HepG2 (cell line): ENCODE measurements around the gene GDE1. TPM values are rescaled to one million over a fixed set of nuclear protein-coding genes. Genes with fewer than 3 reads are reported as not detected.

ENCODE experiments used
- ADNP ChIP-seq: sonication (generic); formaldehyde crosslinking; IDR thresholded peaks from 2 replicates; pipeline ENCODE4 v1.4.0; 2020; ENCODE audit warnings: missing genetic modification reagents
- BATF2 ChIP-seq: sonication (generic); formaldehyde crosslinking; IDR thresholded peaks from 2 replicates; pipeline ENCODE4 v1.8.0; 2022; ENCODE audit warnings: mild to moderate bottlenecking, missing genetic modification reagents, moderate library complexity
- DPF2 ChIP-seq: sonication (generic); formaldehyde crosslinking; IDR thresholded peaks from 2 replicates; pipeline ENCODE4 v1.4.0; 2020; ENCODE audit warnings: mild to moderate bottlenecking, low read depth, missing genetic modification reagents, borderline replicate concordance
- ELF4 ChIP-seq: sonication (generic); formaldehyde crosslinking; IDR thresholded peaks from 2 replicates; pipeline ENCODE4 v1.5.0; 2020; ENCODE audit warnings: missing genetic modification reagents, mild to moderate bottlenecking, moderate library complexity, borderline replicate concordance
- FOXA1 ChIP-seq, 2 experiments: fragments of 450-650 bp in 1 of 2; sonication (generic) in 1 of 2; formaldehyde crosslinking in 1 of 2; IDR thresholded peaks; 2 replicates each; pipeline versions ENCODE4 v1.4.0 to v1.6.1; 2016 to 2020; ENCODE audit warnings: missing genetic modification reagents in 1 of 2
- FOXO1 ChIP-seq: sonication (generic); formaldehyde crosslinking; IDR thresholded peaks from 2 replicates; pipeline ENCODE4 v1.4.0; 2020; ENCODE audit warnings: missing genetic modification reagents
- HCFC1 ChIP-seq: fragments of 150-350 bp; IDR thresholded peaks from 2 replicates; pipeline ENCODE4 v1.6.1; 2014; ENCODE audit warnings: low read depth, low read length
- HNF4A ChIP-seq: sonication (generic); formaldehyde crosslinking; IDR thresholded peaks from 2 replicates; pipeline ENCODE4 v1.4.0; 2020; ENCODE audit warnings: missing genetic modification reagents
- NFYB ChIP-seq: sonication (generic); formaldehyde crosslinking; IDR thresholded peaks from 2 replicates; pipeline ENCODE4 v1.4.0; 2020; ENCODE audit warnings: missing genetic modification reagents
- NR1H2 ChIP-seq: sonication (generic); formaldehyde crosslinking; IDR thresholded peaks from 2 replicates; pipeline ENCODE4 v1.8.1; 2022; ENCODE audit warnings: low read depth, missing genetic modification reagents, borderline replicate concordance
- RNF2 ChIP-seq: fragments of 450-650 bp; conservative IDR thresholded peaks from 2 replicates; pipeline ENCODE4 v1.6.1; 2016; ENCODE audit warnings: low read depth
- SP5 ChIP-seq: IDR thresholded peaks from 2 replicates; pipeline ENCODE4 v1.6.1; 2016; ENCODE audit warnings: low read depth, borderline replicate concordance
- TIGD3 ChIP-seq: sonication (generic); formaldehyde crosslinking; IDR thresholded peaks from 2 replicates; pipeline ENCODE4 v1.5.1; 2020; ENCODE audit warnings: mild to moderate bottlenecking, missing genetic modification reagents, borderline replicate concordance
- ZBTB21 ChIP-seq: sonication (generic); formaldehyde crosslinking; IDR thresholded peaks from 2 replicates; pipeline ENCODE4 v1.4.0; 2020; ENCODE audit warnings: missing genetic modification reagents
- ZFP82 ChIP-seq: sonication (generic); formaldehyde crosslinking; IDR thresholded peaks from 2 replicates; pipeline ENCODE4 v1.5.1; 2020; ENCODE audit warnings: mild to moderate bottlenecking, missing genetic modification reagents, borderline replicate concordance
- ZNF235 ChIP-seq: sonication (generic); formaldehyde crosslinking; IDR thresholded peaks from 2 replicates; pipeline ENCODE4 v1.8.1; 2023; ENCODE audit warnings: mild to moderate bottlenecking, missing genetic modification reagents, borderline replicate concordance
- ZNF24 ChIP-seq: fragments of 450-650 bp; IDR thresholded peaks from 2 replicates; pipeline ENCODE4 v1.6.1; 2017; ENCODE audit warnings: antibody characterized with exemption, mild to moderate bottlenecking
- ZNF264 ChIP-seq: sonication (generic); formaldehyde crosslinking; IDR thresholded peaks from 2 replicates; pipeline ENCODE4 v1.4.0; 2020; ENCODE audit warnings: missing genetic modification reagents
- ZNF3 ChIP-seq: IDR thresholded peaks from 2 replicates; pipeline ENCODE4 v1.7.0; 2017; ENCODE audit warnings: inconsistent platforms
- ZNF382 ChIP-seq: sonication (generic); formaldehyde crosslinking; IDR thresholded peaks from 2 replicates; pipeline ENCODE4 v1.5.0; 2020; ENCODE audit warnings: missing genetic modification reagents, mild to moderate bottlenecking, borderline replicate concordance
- ZNF512B ChIP-seq: sonication (generic); formaldehyde crosslinking; IDR thresholded peaks from 2 replicates; pipeline ENCODE4 v1.5.1; 2020; ENCODE audit warnings: missing genetic modification reagents, mild to moderate bottlenecking, borderline replicate concordance
- ZNF530 ChIP-seq: sonication (generic); formaldehyde crosslinking; IDR thresholded peaks from 2 replicates; pipeline ENCODE4 v1.5.0; 2020; ENCODE audit warnings: low read depth, mild to moderate bottlenecking, missing genetic modification reagents
- ZNF749 ChIP-seq: sonication (generic); formaldehyde crosslinking; IDR thresholded peaks from 2 replicates; pipeline ENCODE4 v1.8.0; 2022; ENCODE audit warnings: mild to moderate bottlenecking, missing genetic modification reagents, moderate library complexity, borderline replicate concordance
- ZNF772 ChIP-seq: sonication (generic); formaldehyde crosslinking; IDR thresholded peaks from 2 replicates; pipeline ENCODE4 v1.5.0; 2020; ENCODE audit warnings: mild to moderate bottlenecking, missing genetic modification reagents
- polyA plus RNA-seq, 8 experiments: library from polyadenylated mRNA; depleted of rRNA in 3 of 8; stranded (reverse) in 7 of 8; unstranded in 1 of 8; fragments of >200 nt; fragmentation: Illumina TruSeq in 4 of 8; extraction: Trizol in 4 of 8; gene quantifications; 2 replicates each; pipeline versions ENCODE4 v1.2.1 to v1.2.3, GENCODE V29; 2011 to 2016; ENCODE audit warnings: low read depth in 4 of 8, missing spikeins in 1 of 8, mixed read lengths in 1 of 8; ENCODE audit not compliant: insufficient read depth in 1 of 8
- total RNA-seq, 5 experiments: library from RNA; depleted of rRNA; stranded (reverse); fragments of >200 nt; fragmentation: Illumina TruSeq; extraction: Trizol; gene quantifications; 2 replicates each; pipeline ENCODE4 v1.2.3, GENCODE V29; 2016; ENCODE audit warnings: low read depth in 1 of 5

Gene GDE1
- total and polyA plus RNA-seq, 2 of the 13 experiments (the other 11 are each of a cell fraction or from before 2014, with no cell fraction given), result 35.9 to 59.0 TPM

GRCh38 chr16:19542138-19542821 lies 20.4 kb upstream of the GDE1 start (continued):
- TF ChIP-seq ZFP82 (CRISPR knock-in tag), result no peak
- TF ChIP-seq BATF2 (CRISPR knock-in tag), result no peak
- no peak for TF ChIP-seq ELF4 (CRISPR knock-in tag)
- peak; percentile 70; the same call in 1 of the 2 replicates for TF ChIP-seq ZNF749 (CRISPR knock-in tag)
- peak; percentile 58; the same call in 1 of the 2 replicates for TF ChIP-seq ZNF264 (CRISPR knock-in tag)
- no peak for TF ChIP-seq ZNF3
- TF ChIP-seq NR1H2 (CRISPR knock-in tag), result no peak
- peak; percentile 92 for TF ChIP-seq FOXO1 (CRISPR knock-in tag)
- peak; percentile 59; the same call in 1 of the 2 replicates for TF ChIP-seq ZNF772 (CRISPR knock-in tag)
- peak; percentile 73 for TF ChIP-seq SP5 (CRISPR knock-in tag)
- TF ChIP-seq ZNF235, result no peak
- TF ChIP-seq HCFC1, result no peak
- TF ChIP-seq TIGD3 (CRISPR knock-in tag), result no peak
- TF ChIP-seq ZNF530, result no peak
- no peak for TF ChIP-seq FOXA1 (IDR thresholded peaks at IDR 0.05)
- TF ChIP-seq FOXA1 (CRISPR knock-in tag; IDR thresholded peaks at IDR 0.05), result peak; percentile 37; the same call in 1 of the 2 replicates
- peak; percentile 92 for TF ChIP-seq HNF4A (CRISPR knock-in tag)
- peak; percentile 24; the same call in 1 of the 2 replicates for TF ChIP-seq ZBTB21
- no peak for TF ChIP-seq ADNP (CRISPR knock-in tag)
- TF ChIP-seq NFYB (CRISPR knock-in tag), result 0 out of 2 replicates have a peak, but pooled peaks have one; percentile 23
- TF ChIP-seq DPF2 (CRISPR knock-in tag), result peak; percentile 94
- TF ChIP-seq ZNF382 (CRISPR knock-in tag), result no peak
- peak; percentile 50; the same call in 1 of the 2 replicates for TF ChIP-seq ZNF24
- no peak for TF ChIP-seq RNF2
- TF ChIP-seq ZNF512B (CRISPR knock-in tag), result no peak
